Measurements from ENCODE around the gene MMP23B.

Gene MMP23B

DNA sequence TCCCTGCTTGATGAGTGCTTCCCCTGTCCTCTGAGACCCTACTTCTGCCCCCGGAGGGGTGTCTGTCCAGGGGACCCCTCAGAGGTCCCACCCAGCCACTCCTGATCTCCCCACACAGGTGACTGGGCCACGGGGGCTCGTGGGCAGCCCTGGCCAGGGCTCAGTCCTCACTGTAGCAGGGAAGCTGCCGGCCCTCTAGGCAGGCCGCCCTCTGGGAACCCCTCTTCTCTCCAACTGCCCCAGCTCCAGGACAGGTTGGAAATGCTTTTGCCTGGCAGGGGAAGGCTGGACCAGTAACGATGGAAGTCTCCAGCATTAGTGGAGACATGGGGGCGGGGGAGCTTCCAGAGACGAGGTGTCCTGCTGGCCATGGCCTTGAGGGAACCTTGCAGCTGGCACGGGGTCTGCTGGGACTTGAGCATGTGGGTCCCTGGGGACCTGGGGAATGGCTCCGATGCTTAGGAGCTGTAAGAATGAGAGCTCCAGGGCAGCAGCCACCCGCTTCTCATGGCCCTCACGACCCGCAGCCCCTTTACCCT is 28.9 kb upstream of the MMP23B start:
- no peak for DNase-seq (ENCODE audit: low read depth)

DNA sequence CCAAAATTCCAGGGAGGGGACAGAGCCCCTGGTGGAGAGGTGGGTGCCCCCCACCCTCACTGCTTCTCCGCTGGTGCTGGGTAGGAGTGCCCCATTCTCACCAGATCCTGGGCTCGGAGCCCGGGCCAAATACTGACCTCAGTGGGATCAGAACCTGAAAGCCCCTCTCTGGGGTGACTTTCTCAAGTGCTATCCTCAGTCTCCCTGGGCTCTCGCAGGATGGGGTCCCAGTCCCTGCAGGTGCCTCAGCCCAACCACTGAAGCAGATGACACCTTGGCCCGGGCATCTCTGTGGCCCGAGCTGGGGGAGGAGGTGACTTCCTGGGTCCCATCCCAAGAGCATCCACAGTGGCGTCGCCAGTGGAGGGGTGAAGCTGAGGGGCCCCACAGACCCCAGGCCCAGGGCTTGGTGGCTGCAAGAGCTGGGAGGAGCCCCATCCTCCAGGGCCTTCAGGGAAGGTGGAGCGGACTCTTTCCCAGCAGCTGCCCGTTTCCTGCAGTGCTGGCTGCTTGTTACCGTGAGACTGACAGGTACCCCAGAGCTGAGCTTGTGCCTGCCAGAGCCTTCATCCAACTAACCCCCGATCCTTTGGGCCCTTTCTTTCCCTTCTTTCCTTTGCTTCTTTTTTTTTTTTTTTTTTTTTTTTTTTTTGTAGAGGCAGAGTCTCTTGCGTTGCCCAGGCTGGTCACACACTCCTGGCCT is 28.2 kb upstream of the MMP23B start:
- DNase-seq (ENCODE audit: low read depth) = no peak

DNA sequence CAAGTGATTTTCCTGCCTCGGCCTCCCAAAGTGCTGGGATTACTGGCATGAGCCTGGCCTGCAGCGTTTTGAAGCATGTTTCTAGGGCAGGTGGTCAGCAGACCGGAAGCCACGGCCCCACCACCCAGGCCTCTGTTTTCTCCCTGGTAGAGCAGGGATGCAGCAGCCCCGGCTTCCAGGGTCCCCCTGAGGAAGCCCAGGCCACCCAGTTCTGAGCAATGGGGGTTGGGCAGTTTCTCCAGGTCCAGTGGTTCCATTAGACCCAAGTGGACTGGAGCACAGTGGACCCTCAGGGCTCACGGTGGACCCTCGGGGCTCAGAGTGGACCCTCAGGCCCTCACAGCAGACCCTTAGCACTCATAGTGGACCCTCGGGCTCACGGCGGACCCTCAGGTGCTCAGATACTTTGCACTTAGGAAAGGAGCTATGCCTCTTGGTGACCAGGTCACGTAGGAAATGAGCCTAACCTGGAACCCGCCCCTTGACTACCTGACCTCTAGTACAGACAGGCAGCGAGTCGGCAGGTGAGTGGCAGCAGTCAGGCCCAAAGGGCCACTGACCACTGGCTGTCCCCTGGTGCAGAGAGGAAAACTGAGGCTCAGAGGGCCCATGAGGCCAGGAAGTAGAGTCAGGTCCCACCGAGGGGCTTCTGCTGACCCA is 27.5 kb upstream of the MMP23B start:
- no peak for DNase-seq (ENCODE audit: low read depth)

DNA sequence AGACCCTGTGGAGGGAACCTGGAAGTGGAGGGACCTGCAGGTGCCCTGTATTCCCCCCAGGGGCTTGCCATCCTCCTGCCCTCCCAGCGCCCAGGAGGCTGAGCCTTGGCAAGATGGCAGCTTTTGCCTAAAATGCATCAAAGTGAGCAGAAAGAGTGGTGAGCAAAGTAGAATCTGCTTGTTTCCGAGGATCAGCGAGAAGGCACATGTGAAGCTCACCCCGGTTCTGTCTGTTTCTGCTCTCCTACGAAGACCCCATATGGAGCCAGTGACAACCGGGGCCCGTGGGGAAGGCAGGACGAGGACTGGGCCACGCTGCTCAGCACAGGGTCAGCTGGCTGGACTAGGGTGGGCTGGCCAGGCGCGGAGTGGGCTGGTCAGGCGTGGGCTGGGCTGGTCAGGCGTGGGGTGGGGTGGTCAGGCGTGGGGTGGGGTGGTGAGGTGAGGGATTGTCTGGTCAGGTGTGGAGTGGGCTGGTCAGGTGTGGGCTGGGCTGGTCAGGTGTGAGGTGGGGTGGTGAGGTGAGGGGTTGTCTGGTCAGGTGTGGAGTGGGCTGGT is 26.9 kb upstream of the MMP23B start:
- no peak for DNase-seq (ENCODE audit: low read depth)

DNA sequence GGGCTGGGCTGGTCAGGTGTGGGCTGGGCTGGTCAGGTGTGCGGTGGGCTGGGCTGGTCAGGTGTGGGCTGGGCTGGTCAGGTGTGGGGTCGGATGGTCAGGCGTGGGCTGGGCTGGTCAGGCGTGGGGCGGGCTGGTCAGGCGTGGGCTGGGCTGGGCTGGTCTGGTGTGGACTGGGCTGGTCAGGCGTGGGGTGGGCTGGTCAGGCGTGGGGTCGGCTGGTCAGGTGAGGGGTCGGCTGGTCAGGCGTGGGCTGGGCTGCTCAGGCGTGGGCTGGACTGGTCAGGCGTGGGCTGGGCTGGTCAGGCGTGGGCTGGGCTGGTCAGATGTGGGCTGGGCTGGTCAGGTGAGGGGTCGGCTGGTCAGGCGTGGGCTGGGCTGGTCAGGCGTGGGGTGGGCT is 26.2 kb upstream of the MMP23B start:
- no peak for DNase-seq (ENCODE audit: low read depth)

DNA sequence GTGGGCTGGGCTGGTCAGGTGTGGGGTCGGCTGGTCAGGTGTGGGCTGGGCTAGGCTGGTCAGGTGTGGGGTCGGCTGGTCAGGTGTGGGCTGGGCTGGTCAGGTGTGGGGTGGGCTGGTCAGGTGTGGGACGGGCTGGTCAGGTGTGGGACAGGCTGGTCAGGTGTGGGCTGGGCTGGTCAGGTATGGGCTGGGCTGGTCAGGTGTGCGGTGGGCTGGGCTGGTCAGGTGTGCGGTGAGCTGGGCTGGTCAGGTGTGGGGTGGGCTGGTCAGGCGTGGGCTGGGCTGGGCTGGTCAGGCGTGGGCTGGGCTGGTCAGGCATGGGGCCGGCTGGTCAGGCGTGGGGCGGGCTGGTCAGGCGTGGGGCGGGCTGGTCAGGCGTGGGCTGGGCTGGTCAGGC is 25.7 kb upstream of the MMP23B start:
- DNase-seq (ENCODE audit: low read depth) = no peak

DNA sequence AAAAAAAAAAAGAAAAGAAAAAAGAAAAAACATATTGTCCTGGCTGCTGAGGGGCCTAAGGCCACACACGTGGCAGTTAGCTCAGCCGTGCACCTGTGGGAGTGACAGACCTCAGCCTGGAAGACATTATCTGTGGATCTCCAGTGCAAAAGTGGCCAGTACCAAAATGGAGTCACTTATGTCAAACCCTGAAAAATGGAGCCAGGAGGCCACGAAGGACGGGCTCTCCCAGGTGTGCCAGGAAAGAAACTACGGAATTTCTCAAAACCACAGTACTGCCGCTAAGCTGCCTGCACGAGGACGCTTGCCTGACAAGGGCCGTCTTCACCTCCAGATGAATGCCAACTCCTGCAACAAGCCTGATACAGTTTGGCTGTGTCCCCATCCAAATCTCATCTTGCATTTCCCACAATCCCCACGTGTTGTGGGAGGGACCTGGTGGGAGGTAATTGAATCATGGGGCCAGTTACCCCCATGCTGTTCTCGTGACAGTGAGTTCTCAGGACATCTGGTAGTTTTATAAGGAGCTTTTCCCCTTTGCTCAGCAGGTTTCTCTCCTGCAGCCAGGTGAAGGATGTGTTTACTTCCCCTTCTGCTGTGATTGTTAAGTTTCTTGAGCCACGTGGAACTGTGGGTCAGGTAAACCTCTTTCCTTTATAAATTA is 22.0 kb upstream of the MMP23B start:
- no peak for DNase-seq (ENCODE audit: low read depth)

DNA sequence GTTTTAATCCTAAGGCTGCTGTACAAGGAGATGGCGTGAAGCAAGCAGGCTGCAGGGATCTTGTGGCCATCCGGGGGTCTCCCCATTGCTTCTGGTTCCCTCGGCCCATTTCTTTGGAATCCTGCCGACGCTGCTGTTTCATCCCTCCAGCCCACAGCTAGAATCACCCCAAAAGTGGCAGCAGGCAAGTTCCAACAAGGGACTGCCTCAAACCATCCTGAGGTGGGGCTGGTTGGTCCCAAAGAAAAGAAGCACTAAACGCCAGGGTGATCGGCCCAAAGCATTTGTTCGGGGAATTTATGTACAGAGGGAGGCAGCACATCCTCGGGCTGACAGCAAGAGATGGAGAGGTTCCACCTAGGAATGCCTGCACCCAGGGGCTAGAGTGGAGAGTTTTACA is 21.2 kb upstream of the MMP23B start:
- DNase-seq (ENCODE audit: low read depth) = no peak

DNA sequence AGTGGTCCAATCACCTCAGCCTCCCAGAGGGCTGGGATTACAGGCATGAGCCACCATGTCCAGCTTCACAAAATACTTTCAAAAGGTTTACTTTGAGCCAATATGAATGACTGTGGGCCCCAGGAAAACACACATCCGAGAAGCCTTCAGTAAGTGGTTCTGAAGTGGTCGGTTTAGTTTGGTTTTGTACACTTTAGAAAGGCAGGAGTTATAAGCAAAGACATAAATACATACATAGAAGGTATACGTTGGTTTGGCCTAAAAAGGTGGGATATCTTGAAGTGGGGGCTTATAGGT is 19.9 kb upstream of the MMP23B start:
- DNase-seq (ENCODE audit: low read depth) = no peak

DNA sequence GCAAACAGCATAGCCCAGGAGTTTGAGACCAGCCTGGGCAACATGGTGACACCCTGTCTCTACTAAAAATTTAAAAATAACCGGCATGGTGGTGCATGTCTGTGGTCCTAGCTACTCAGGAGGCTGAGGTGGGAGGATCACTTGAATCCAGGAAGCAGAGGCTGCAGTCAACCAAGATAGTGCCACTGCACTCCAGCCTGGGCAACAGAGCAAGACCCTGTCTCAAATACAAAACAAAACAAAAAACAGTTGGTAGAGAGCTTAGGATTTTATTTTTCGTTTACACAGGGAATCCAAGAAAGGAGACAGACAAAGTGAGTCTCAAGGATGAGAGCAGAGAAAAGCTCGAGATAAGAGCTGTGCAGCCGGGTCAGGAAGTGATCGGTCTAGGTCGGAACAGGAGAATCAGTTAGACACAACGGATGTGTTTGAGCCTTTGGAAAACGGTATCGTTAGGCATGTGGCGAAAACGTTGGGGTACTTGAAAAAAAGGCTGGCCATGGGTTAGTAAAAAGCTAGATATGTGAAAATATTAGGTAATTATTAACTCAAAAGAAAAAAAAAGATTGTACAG is 18.4 kb upstream of the MMP23B start:
- DNase-seq (ENCODE audit: low read depth) = no peak

DNA sequence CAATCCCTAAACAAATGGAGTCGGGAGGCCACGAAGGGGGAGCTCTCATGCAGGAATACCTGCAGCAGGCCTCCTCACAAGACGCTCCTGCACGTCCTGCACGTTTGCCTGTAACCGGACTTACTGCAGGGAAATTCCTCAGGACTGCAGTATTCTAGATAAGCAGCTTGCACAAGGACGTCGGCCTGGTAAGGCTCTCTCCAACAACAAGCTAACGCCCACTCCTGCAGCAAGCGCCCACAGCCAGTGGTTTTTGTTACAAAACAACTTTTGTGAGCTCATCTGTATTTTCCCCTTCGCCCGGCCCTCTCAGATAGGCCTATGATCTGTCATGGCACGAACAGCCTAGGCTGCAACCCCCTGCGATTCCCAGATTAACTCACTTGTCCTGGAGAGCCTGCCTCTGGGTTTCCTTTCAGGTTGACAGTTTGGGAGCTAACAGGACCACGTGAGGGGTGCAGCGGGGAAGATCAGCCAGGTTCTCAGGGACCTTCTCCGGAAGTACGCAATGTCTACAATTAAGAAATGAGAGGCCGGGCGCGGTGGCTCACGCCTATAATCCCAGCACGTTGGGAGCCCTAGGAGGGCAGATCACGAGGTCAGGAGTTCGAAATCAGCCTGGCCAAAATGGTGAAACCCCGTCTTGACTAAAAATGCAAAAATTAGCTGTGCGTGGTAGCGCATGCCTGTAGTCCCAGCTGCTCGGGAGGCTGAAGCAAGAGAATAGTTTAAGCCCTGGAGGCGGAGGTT is 17.6 kb upstream of the MMP23B start:
- no peak for DNase-seq (ENCODE audit: low read depth)

DNA sequence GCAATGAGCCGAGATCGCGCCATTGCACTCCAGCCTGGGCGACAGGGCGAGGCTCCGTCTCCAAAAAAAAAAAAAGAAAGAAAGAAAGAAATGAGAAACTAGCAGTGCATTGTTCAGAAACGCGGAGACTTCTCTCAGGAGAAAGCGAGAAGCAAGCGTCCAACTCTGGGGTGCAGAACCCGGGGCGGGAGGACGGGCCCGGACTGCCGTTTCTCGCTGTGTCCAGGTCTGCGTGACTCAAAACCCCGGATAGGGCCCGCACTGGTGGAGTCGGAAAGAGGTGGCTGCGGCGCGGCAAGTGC is 17.1 kb upstream of the MMP23B start:
- no peak for DNase-seq (ENCODE audit: low read depth)

DNA sequence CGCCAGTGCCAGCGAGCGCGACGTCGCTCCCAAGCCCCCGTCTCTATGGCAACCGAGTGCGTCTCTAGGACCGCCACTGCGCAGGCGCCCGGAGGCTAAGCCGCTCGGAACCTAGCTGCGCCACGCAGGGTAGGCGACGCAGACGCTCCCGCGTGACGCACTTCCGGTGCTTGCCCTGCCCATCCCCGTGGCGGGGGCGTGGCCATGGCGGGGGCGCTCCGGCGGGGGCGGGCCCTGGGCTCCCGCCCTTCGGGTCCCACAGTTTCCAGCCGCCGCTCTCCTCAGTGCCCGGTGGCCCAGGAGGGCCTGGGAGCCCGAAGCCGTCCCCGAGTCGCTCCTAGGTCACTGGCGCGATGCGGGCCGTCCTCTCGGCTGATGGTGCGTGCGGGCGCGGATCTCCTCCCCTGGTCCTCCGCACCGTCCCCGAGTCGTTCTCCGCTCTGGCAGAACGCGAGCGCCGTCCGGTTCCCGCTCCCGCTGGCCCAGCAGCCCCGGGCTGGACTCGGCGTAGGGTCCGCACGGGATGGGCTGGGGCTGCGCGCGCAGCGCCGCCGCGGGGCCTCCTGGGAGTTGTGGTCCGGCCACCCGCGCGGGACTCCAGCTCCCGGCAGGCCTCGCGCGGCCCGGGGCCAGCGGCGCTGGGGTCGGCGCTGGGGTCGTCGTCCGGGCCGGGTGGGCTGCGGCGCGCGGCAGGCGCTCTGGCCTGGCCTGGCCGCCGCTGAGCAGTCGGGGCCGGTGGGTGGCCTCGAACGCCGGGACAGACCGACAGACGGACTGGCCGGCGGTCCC is 16.5 kb upstream of the MMP23B start, which contains the start of gene MIB2:
TSS of gene MIB2 (plus strand) at position 245 of the 789 bp plus-strand sequence. CDS start 7,953 bp downstream, outside the sequence.
- DNase-seq (ENCODE audit: low read depth) = peak; percentile 94

DNA sequence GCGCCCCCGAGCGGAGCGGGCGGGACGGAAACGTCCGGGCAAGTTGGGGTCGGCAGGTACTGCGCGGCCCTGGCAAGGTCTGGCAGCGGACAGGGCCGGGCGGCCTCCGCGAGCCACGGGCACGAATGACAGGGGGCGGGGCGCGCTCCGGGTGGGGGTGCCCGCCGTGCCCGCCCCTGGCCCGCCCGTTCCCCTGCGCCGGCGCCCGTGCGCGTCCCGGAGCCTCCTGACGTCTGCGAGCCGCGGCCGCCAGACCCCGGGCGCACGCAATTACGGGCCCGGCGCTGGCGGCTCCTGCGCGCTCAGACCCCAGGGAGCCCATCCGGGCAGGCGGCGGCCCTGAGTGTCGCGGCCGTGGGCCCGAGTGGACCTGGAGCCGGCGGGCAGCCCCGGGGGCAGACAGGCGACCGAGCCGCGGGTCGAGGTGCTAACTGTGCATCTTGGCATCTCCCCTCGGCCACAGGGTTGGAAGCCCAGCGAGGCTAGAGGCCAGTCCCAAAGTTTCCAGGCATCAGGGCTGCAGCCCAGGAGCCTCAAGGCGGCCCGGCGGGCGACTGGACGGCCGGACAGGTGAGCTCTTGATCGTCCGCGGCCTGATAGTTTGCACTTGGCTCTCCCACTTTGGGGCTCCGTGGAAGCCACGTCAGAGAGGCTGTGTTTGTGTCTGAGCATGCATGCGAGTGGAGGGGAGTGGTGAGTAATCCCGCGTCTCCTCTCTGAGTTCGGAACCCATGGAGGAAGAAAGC is 15.8 kb upstream of the MMP23B start:
- no peak for DNase-seq (ENCODE audit: low read depth)

DNA sequence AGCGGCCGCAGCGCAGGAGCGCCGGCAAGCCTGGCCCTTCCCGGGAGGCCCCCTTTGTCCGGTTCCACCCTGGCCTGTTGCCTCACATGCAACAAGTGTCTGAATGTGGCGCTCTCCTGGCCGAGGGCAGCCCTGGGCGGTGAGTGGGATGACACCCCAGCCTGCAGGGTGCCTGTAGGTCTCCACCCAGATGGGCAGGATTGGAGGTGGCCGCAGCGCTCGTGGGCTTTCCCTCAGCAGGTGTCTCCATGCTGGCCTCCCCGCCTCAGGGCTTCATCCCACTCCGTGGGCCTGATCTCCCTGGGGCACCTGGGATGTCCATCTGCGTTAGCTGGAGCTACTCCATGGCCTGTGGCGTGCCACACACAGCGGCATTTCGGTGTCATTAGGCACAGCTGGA is 15.1 kb upstream of the MMP23B start:
- DNase-seq (ENCODE audit: low read depth) = no peak

DNA sequence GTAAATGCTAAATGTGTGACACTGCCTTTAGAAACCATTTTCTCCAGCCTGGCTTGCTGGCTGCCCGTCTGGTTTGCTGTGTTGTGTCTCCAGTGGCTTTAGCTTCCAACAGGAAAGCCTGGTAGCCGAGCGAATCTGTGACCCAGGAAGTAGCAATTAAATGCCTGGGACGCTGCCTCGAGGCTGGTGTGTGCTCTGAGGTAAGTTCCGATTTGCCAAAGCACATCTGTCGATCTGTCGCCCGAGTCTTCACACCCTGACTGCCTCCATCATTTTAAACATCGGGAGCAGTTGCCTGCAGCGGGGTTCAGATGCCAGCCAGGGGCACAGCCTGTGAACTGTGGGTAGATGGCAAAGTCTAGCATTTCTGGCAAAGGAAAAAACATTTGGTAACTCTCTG is 14.5 kb upstream of the MMP23B start:
- DNase-seq (ENCODE audit: low read depth) = no peak

DNA sequence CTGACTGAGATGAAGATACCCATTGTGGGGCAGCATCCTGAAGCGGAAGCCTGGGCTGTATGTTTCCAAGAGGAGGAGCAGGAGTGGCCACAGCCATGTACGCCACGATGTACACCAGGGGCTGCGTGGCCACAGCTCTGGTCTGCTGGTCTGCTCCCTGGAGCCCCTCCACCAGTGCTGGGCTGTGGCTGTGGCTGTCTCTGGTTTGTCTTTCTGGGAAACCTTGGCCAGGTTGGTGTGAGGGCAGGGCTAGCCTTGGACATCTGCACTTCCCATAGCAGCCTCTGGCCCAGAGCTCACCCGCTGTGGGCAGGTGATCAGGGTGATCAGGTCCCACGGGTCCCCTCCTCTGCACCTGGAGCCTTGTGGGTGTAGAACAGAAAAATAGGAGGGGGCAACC is 14.0 kb upstream of the MMP23B start:
- DNase-seq (ENCODE audit: low read depth) = no peak

DNA sequence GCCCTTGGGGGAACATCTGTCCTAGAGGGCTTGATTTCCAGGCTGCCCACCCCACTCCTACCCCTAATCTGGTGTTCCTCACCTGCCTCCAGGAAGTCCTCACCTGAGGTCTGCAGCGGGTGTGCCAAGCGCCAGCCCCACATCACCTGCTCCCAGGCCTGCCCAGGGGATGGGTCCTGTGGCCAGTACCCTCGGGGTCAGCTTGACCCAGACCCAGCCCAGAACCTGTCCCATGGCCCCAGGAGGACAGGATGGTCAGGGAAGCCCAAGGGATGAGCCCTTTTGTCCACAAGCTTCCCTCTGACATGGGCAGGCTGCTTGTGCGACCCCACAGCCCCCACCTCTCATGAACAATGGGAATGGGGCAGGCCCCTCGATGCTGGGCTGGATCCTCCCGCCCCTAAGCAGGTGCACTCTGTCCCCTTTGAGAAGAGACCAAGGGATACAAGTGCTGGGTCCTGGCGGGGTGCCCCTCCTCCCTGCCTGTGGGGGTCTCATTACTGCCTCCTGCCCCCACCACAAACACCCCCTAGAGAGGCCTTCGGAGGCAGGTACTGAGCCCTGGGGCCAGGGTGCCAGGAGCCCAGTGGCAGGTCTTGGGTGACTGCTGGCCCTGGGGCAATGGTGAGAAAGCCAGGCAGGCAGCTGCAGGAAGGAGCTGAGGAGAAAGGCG is 13.4 kb upstream of the MMP23B start:
- DNase-seq (ENCODE audit: low read depth) = no peak

DNA sequence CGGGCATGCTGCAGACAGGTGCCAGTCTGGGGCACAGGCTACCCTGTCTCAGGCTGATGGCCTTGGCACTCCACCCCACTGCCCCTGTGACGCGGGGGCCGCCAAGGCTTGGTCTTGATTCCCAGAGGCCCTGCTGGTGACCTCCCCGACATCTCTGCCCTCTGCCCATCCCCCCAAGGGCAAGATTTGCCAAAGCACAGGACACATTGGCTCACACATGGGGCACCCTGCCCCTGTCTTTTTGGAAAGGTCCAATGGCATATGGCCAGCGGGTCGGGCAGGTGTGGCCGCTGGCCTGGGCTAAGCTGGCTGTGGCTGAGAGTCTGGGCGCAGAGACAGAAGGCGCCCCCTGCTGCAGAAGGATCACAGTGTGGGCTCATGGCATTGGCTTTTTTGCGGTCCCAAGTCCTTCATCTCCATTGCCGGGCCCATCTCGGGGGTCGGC is 12.0 kb upstream of the MMP23B start:
- no peak for DNase-seq (ENCODE audit: low read depth)

All from activated gamma-delta T cell treated with anti-CD3 and anti-CD28 coated beads, Interleukin-2, amount 50 U/mL, for 16 hours (primary cell).